Colonic mucosa (tissue), 4 donors: ENCODE data around the gene GLIS2. TPM values are rescaled to one million over a fixed set of nuclear protein-coding genes. Genes with fewer than 3 reads are reported as not detected.

Experiments used
- DNase-seq: peaks from one replicate; pipeline ENCODE4 v3.0.0-alpha.2; 2020
- H3K27ac ChIP-seq: fragments of 200-600 bp; one replicate; pipeline ENCODE4 v1.8.0; 2021
- H3K27me3 ChIP-seq: fragments of 200-600 bp; one replicate; pipeline ENCODE4 v1.8.0; 2021
- H3K36me3 ChIP-seq: fragments of 200-600 bp; one replicate; pipeline ENCODE4 v1.8.0; 2021
- H3K4me1 ChIP-seq: fragments of 200-600 bp; one replicate; pipeline ENCODE4 v1.8.0; 2021; ENCODE audit warnings: mild to moderate bottlenecking
- H3K4me3 ChIP-seq: fragments of 200-600 bp; one replicate; pipeline ENCODE4 v1.8.0; 2021
- H3K9ac ChIP-seq, 2 donors: one replicate each; pipeline ENCODE4 v1.7.0; 2013; ENCODE audit warnings: control low read depth in 2 of 2, low read depth in 2 of 2, low read length in 2 of 2
- H3K9me3 ChIP-seq: fragments of 200-600 bp; one replicate; pipeline ENCODE4 v1.8.0; 2021
- CTCF ChIP-seq: fragments of 200-600 bp; IDR thresholded peaks from one replicate; pipeline ENCODE4 v1.8.0; 2022; ENCODE audit warnings: antibody characterized with exemption, mild to moderate bottlenecking
- intact Hi-C: fragments of 100-400 bp; cut with DNase I; formaldehyde crosslinking; loops from one replicate; pipeline ENCODE4 v1.14.1; 2022
- total RNA-seq, 2 donors: library from RNA; stranded (reverse); fragmentation: NEBNext Ultra II Directional in 1 of 2; extraction: Animal tissue kit (Norgen Biotek cat#: 25700) in 1 of 2; gene quantifications; one replicate each; pipeline ENCODE4 v1.2.1, GENCODE V29; 2021
- donor health status: healthy.
- donor health status: DM: no; HTN: no; CAD: no.
- donor health status: DM: no; HTN: no; CAD: no.

GLIS2 gene
- total RNA-seq, 2 donors from 2014 or later = 0.89 to 4.1 TPM

DNA sequence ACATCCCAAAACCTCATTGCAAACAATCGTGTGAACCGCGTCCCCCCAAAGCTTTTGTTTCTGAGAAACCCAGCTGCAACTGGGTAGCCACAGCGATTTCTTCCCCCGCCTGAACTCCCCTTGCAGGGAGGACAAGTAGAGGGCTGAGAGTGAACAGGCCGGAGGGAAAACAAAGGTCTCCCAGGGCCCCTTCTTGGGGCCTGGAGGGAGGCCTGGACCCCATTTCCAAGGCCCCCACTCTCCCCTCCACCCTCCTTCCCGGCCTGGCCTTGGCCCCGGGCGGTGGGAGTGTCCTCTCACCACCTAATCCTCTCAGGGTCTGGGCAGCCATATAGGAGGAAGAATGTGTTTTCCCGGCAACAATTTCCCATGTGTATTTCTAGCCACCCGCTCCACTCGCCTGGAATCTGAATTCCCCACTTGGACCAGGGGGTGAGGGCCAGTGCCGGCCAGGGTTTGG, 2.6 kb downstream of the GLIS2 start:
- TF ChIP-seq CTCF = no peak
- peak overlapping the region; percentile 68 for H3K27ac ChIP-seq
- peak overlapping the region in 1 of 2 donors; percentile 40 for H3K9ac ChIP-seq
- peaks cover 14% of the 10 kb centered on the region for H3K4me1 ChIP-seq
- H3K27me3 ChIP-seq = peaks cover 32% of the 10 kb centered on the region
- H3K4me3 ChIP-seq = no peak overlapping the region
- no peak for DNase-seq
- no peaks in the 10 kb centered on the region for H3K9me3 ChIP-seq
- no peaks in the 10 kb centered on the region for H3K36me3 ChIP-seq
- intact Hi-C loops = no loop called here

DNA sequence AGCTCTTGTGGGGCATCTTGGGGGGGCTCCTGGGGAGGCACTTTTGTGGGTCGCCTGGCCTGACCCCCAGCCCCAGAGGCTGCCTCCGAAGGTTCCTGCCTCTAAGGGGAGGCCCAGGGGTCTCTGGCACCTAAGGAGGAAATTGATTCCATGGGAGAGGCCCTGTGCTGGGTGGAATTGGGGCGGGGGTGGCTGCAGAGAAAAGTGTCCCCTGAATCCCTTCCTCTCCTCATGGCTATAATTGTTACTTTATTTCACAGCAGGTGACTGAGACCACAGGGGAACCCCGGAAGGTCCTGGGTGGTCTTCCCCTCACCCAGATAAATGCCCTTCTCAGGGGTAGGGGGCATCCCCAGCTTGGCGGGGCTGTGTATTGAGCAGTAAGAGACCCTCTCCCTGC, 3.1 kb downstream of the GLIS2 start:
- intact Hi-C loops = no loop called here
- H3K4me3 ChIP-seq = no peak overlapping the region
- TF ChIP-seq CTCF = no peak
- peaks cover 11% of the 10 kb centered on the region for H3K4me1 ChIP-seq
- peak overlapping the region; percentile 27 for H3K27ac ChIP-seq
- DNase-seq = no peak
- no peaks in the 10 kb centered on the region for H3K9me3 ChIP-seq
- H3K9ac ChIP-seq = peak overlapping the region in 1 of 2 donors; percentile 40
- no peaks in the 10 kb centered on the region for H3K36me3 ChIP-seq
- peaks cover 27% of the 10 kb centered on the region for H3K27me3 ChIP-seq

GRCh38 chr16:4319454-4320421, 3.9 kb downstream of the GLIS2 start:
- TF ChIP-seq CTCF = no peak
- DNase-seq = peak; percentile 59
- intact Hi-C loops = no loop called here
- peaks cover 10% of the 10 kb centered on the region for H3K4me1 ChIP-seq
- peak overlapping the region; percentile 27 for H3K27ac ChIP-seq
- no peaks in the 10 kb centered on the region for H3K36me3 ChIP-seq
- no peaks in the 10 kb centered on the region for H3K9me3 ChIP-seq
- no peak overlapping the region for H3K4me3 ChIP-seq
- peak overlapping the region in 1 of 2 donors; percentile 6 for H3K9ac ChIP-seq
- H3K27me3 ChIP-seq = peaks cover 21% of the 10 kb centered on the region

- no peak overlapping the region for H3K9ac ChIP-seq
- no peaks in the 10 kb centered on the region for H3K36me3 ChIP-seq
- H3K27me3 ChIP-seq = peaks cover 13% of the 10 kb centered on the region
- intact Hi-C loops = no loop called here
- DNase-seq = no peak
- no peak overlapping the region for H3K4me3 ChIP-seq
- no peak for TF ChIP-seq CTCF
- peaks cover 10% of the 10 kb centered on the region for H3K4me1 ChIP-seq
- H3K9me3 ChIP-seq = no peaks in the 10 kb centered on the region
- H3K27ac ChIP-seq = no peak overlapping the region
Measured at GRCh38 chr16:4320571-4321137, 4.8 kb downstream of the GLIS2 start.

GRCh38 chr16:4321286-4322120, 5.6 kb downstream of the GLIS2 start:
- no peak for DNase-seq
- Histone ChIP-seq H3K27me3 (peaks cover 11% of the 10 kb centered on the region), H3K9ac (no peak overlapping the region), H3K4me3 (no peak overlapping the region), H3K4me1 (peaks cover 8% of the 10 kb centered on the region), H3K27ac (no peak overlapping the region), H3K9me3 (no peaks in the 10 kb centered on the region), H3K36me3 (no peaks in the 10 kb centered on the region)
- intact Hi-C loops = no loop called here
- no peak for TF ChIP-seq CTCF
